Ishikawa (cell line): ENCODE measurements around the gene FANCE.

Source experiments
- CEBPB ChIP-seq: IDR thresholded peaks from 2 replicates; pipeline ENCODE4 v1.6.1; 2012
- EGR1 ChIP-seq: IDR thresholded peaks from 2 replicates; pipeline ENCODE4 v1.6.1; 2012
- EP300 ChIP-seq: IDR thresholded peaks from 2 replicates; pipeline ENCODE4 v1.6.1; 2012; ENCODE audit warnings: borderline replicate concordance
- NFIC ChIP-seq: IDR thresholded peaks from 2 replicates; pipeline ENCODE4 v1.6.1; 2012
- RAD21 ChIP-seq: IDR thresholded peaks from 2 replicates; pipeline ENCODE4 v1.6.1; 2012; ENCODE audit warnings: low read depth
- REST ChIP-seq: IDR thresholded peaks from 2 replicates; pipeline ENCODE4 v1.6.1; 2012; ENCODE audit warnings: low read depth, mild to moderate bottlenecking
- TCF12 ChIP-seq: IDR thresholded peaks from 2 replicates; pipeline ENCODE4 v1.6.1; 2012; ENCODE audit warnings: low read depth

DNA sequence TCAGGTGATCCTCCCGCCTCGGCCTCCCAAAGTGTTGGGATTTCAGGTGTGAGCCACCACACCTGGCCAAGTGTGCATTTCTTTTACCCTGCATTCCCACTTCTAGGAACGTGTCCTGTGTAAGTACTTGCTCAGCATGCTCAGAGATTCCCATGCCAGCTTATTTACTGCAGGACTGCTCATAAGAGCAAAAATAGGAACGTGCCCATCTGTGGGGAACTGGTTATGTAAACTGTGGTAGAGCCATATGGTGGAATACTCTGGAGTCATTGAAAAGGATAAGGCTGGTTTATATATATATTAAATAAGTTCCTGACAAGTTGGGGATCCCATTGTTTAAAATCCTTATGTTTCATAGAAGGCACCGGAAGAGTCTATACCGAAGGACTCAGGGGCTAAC lies 38.2 kb upstream of the FANCE start:
- no peak for TF ChIP-seq NFIC
- no peak for TF ChIP-seq EGR1
- no peak for TF ChIP-seq EP300
- no peak for TF ChIP-seq CEBPB
- TF ChIP-seq REST: no peak
- no peak for TF ChIP-seq TCF12
- no peak for TF ChIP-seq RAD21
